GM19438 (cell line): Measurements from ENCODE around the gene PCLO.

Experiments used
- ATAC-seq: cut with Tn5 transposase; IDR thresholded peaks from one replicate; pipeline ENCODE4 v1.9.1; 2021; ENCODE audit warnings: low read depth; ENCODE audit not compliant: unreplicated experiment

The PCLO gene

GRCh38 chr7:83162402-83163256 lies at the start of gene PCLO:
Gene PCLO (minus strand): TSS chr7:83162884. CDS start chr7:83162592, 292 bp downstream.
- peak; percentile 64 for ATAC-seq

GRCh38 chr7:83211685-83212084 lies 49.0 kb upstream of the PCLO start:
- no peak for ATAC-seq

GRCh38 chr7:83210479-83210878 lies 47.8 kb upstream of the PCLO start:
- ATAC-seq: no peak

DNA sequence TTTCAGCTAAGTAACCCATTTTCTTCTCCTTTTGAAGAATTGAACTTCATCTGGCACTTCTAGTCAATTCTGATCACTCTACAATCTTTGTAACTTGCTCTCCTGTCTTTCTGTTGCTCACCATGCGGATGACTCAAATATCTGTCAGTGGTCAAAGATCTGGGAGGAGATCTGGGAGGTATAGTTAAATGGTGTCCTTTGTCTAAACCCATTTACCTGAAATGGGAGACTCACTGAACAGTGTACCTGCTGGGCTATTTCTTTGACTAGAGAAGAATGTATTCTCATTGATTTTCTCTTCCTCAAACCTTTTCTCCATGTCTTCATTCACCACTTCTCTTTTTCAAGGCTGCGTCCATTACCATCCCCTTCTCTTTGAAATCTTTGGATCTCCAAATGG lies 42.0 kb upstream of the PCLO start:
- no peak for ATAC-seq

- no peak for ATAC-seq
These were observed 38.7 kb upstream of the PCLO start for GRCh38 chr7:83201355-83201754.

DNA sequence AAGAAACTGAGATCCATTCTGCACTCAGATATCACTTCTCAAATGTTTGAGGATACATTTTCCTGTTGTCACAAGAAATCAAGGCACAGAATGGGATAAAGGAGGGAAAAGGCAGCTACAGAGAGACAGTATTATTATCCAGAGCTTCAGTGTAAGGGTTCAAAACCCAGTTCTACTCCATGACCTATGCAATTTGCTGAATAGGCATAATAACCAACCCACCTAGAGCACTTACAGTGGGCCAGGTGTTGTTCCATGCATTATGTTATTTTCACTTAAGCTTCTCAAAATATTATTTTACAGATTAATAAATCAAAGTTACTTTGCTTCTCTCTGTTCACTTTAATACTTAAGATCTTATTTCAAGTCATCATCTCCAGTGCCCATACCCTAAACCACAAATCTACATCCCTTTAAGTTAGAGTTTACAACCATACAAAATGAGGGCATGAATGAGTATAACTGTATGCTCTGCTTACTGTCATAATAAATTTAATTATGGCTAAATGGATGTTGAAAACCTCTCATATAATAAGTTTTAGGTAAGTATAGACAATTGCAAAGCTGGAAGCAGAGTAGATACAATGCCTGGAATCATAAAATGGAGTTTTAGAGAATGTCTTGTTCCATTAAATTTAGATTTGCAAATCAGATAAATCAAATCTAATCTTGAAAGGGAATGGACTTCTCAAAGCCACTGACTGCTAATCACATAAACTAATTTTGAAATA lies 28.1 kb upstream of the PCLO start:
- no peak for ATAC-seq

- no peak for ATAC-seq
These were observed 16.1 kb upstream of the PCLO start for GRCh38 chr7:83178796-83179195.

- no peak for ATAC-seq
These were observed 15.4 kb upstream of the PCLO start for GRCh38 chr7:83178066-83178465.

- ATAC-seq: no peak
These were observed 11.0 kb upstream of the PCLO start for GRCh38 chr7:83173664-83174063.

DNA sequence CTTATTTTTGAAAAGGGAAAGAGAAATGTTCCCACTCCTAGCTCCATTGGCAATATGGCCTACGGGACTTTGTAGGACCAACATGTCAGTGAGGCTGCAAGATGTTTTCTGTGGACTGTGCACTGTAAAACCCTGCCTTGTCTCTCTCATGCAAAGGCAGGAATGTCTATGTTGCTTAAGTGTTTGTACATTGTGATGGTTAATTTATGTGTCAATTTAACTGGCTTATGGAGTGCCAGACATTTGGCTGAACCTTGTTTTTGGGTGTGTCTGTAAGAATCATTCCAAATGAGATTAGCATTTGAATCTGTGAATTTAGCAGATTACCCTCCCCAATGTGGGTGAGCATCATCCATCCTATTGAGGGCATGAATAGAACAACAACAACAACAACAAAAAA lies 4.1 kb upstream of the PCLO start:
- no peak for ATAC-seq

DNA sequence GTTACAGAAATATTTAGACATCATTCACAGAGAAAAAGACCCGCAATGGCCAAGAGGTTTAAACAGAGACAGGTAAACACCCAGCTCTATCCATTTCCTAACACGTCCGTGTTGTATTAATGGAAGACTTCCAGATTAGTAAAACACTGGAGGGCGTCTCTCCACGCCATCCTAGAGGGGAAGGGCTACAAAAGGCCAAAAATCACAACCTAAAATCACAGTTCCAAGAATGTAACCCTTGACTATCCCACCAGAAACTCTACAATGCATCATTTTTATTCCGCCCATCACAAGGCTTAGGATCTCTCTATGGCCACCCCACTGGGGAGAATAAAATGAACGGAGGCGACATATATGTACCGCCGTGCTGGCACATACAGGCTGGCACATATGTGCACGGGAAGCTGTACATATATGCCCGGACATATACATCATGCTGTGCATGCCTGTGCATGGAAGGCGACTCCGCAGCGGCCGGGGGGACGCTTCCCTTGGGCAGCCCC lies 734 bp downstream of the PCLO start:
- ATAC-seq: no peak

GRCh38 chr7:83161186-83161585 lies 1.5 kb downstream of the PCLO start:
- no peak for ATAC-seq

- ATAC-seq: no peak
These were observed 3.0 kb downstream of the PCLO start for GRCh38 chr7:83159731-83160130.

- no peak for ATAC-seq
These were observed 6.7 kb downstream of the PCLO start for GRCh38 chr7:83156006-83156405.

DNA sequence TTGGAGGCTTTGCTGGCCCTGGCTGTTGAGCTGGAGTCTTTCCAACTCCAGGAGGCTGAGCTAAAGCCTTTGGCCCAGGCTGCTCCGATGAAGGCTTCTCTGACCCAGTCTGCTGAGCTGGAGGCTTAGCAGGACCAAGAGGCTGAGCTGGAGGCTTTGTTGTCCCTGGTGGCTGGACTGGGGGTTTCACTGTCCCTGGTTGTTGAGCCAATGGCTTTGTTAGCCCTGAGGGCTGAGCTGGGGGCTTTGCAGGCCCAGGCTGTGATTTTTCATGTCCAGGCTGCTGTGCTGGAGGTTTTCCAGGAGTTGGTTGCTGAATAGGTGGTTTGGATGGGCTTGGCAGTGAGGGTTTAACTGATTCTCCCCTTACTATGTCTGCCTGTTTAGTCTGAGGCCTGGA lies 7.3 kb downstream of the PCLO start:
- ATAC-seq: no peak

GRCh38 chr7:83153419-83153818 lies 9.3 kb downstream of the PCLO start:
- no peak for ATAC-seq

- no peak for ATAC-seq
These were observed 12.4 kb downstream of the PCLO start for GRCh38 chr7:83150310-83150709.

GRCh38 chr7:83149466-83149865 lies 13.2 kb downstream of the PCLO start:
- no peak for ATAC-seq

- ATAC-seq: no peak
These were observed 13.9 kb downstream of the PCLO start for GRCh38 chr7:83148776-83149175.

DNA sequence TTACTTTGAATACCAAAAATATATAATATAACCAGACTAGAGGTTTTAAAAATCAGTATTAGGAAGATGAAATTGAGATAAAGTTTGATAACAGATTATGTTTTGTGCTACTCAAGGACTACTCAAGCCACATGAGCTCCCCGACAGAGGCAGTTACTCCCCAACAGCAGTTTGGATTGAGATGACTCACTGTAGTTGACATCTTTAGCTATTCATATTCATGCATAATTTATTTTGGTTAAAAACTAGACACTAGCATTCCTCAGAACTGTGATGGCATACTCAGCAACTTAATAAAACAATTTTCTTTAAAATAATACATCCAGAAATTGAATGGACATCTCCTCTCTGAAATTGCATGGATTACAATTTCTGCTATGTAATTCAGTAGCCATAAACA lies 19.6 kb downstream of the PCLO start:
- ATAC-seq: no peak

GRCh38 chr7:83142365-83142764 lies 20.3 kb downstream of the PCLO start:
- ATAC-seq: no peak

DNA sequence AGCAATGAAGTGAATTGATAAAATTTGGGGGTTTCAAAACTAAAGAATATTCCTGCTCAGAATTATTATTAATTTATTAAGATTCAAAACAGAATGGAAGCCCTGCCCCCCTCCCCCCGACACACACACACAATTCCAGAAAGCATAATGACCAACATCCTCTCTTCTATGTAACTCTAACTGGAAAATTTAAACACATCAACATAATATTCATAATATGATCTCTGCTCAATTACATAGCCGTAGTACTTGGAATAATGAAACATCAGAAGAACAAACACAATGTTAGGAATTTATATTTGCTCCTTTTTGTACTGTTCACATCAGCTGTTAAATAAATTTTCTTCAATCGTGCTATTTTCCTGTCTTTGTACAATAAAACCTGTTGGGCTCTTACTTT lies 20.8 kb downstream of the PCLO start:
- no peak for ATAC-seq
